ENCODE results near the gene IL23R.

- TF ChIP-seq CTCF (IDR thresholded peaks at IDR 0.05): no peak
- TF ChIP-seq EP300 (IDR thresholded peaks at IDR 0.05; ENCODE audit: low read depth): no peak
- no peak for TF ChIP-seq POLR2A (IDR thresholded peaks at IDR 0.05)
- TF ChIP-seq POLR2AphosphoS5 (IDR thresholded peaks at IDR 0.05): no peak
Measured at GRCh38 chr1:67226688-67227087, 60.4 kb downstream of the IL23R start.
